HG03442 (cell line): ENCODE data around the gene YAF2.
"Not testable (repeated sequence)": the region's sequence is repeated elsewhere in the genome, so short reads cannot be mapped to it uniquely, and the experiment has no call there.

Experiments used
- ATAC-seq: cut with Tn5 transposase; IDR thresholded peaks from one replicate; pipeline ENCODE4 v1.9.1; 2021; ENCODE audit warnings: mild to moderate bottlenecking, moderate library complexity; ENCODE audit not compliant: unreplicated experiment

YAF2 gene

DNA sequence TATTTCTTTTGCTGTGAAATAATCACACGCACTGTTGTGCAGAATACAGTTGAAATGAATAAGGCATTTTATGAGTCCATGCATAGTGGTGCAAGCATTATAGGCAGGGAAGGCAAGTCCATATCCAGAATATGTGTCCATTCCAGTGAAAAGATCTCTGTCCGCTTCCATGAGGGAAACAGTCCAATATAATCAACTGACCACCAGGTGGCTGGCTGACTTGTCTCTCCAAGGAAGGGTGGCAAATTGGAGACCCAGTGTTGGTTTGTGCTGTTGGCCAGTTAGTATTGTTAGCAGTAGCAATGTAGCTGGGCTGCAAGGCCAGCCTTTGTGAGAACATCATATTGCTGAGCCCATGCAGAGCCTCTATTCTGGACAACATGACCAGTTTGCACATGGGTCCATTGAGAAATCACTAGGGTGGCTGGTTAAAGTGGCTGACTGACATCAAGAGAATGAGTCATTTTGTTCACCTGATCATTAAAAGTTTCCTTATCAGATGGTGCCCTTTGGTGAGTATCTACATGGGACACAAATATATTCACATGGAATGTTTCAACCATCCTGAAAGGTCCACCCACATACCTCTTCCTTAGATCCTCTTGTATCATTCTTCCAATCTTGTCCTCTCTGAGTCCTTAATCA is 17.3 kb upstream of the YAF2 start:
- ATAC-seq, result no peak

- not testable (repeated sequence) for ATAC-seq
Observed at GRCh38 chr12:42252645-42253044, 14.6 kb upstream of the YAF2 start.

GRCh38 chr12:42249033-42249432 is 11.0 kb upstream of the YAF2 start:
- ATAC-seq, result not testable (repeated sequence)

DNA sequence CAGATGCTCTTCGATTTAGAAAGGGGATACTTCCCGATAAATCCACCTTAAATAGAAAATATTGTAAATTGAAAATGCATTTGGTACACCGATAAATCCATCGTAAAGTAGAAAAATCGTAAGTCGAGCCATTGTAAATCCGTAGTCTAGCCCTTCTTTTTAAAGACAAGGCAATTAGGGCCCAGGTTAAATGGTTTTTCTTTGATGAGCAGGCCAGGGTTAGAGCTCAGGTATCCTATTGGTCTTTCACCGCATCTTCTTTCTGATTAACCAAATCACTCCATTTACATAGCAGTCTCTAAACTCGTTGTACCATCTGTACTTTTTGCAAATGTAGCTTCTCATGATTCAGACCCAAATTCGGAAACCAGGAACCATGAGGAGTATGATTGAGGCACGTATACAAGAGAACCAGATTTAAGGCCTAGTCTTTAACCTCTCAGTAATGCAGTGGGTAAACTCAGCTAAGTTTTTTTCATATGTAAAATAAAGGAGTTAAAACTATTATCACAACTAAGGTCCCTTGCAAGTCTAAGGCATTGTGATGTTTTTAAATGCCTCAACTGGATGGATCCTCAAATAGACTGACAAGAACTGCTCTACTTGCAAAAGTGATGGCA is 2.2 kb upstream of the YAF2 start:
- ATAC-seq, result no peak

DNA sequence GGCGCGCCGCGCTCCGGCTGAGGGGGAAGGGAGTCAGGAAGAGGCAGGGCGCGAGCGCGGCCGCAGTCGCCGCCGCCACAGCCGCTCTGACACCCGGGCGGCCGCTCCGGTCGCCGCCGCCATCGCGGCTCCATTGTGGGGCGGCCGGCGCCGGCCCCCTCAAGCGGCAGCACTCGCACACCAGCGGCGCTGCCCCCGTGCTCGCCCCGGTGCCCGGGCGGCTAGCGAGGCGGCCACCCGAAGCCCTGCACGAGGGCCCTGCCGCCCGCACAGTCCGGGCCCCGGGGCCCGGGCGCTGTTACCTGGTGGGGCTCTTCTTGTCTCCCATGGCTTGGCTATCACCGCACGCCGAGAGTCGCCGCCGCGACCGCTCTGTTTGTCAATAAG is 202 bp downstream of the YAF2 start:
- peak; percentile 22 for ATAC-seq

DNA sequence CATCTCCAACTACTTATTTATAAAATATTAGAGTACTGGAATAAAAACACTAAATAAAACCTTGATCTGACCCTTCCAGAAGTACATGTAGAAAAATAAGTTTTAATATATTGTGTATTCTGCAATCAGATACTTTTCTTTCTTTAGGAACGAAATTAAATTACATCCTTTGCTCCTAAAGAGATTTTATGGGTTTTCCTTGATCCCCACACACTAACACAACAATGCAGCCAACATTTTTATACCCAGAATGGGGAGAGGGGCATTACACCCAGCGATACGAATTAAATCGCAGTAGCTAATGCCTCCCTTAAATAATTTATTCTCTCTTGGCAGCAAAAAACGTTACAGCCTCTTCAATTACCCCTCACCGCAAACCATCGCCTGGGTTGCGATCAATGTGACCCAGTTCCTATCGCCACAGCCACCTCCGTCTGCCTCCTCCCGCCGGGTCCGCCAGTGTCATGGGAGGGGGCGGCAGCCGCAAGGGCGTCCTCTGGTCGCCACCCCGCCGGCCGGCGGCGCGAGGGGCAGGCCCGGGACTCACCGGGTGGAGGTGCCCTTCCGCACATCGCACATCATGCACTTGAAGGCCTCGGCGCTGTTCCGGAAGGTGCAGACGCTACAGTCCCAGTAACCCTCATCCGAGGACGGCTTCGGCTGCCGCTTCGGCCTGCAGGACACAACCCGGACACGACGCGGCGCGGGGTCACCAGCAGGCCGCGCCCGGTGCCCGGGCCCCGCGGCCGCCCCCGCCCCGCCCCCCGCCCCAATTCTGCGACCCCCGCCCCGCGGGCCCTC is 796 bp downstream of the YAF2 start:
- ATAC-seq, result peak; percentile 75

DNA sequence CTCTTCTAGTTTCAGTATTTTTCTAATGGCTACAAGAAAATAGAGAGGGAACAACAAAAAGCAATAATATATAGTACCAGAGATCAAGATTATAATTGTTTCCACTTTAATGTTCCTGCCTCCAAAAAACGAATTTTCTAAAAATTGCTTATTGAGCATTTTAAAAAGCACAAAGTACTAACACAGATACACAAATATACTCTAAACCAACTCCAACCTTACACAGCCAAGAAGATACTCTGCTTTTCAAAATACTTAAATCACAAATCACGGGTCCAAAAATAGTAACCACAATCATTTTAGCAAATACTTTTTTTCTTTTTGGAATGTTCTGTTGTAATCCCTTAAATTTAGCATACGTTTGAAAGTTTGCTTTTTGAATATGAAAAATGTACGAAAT is 2.0 kb downstream of the YAF2 start:
- no peak for ATAC-seq

DNA sequence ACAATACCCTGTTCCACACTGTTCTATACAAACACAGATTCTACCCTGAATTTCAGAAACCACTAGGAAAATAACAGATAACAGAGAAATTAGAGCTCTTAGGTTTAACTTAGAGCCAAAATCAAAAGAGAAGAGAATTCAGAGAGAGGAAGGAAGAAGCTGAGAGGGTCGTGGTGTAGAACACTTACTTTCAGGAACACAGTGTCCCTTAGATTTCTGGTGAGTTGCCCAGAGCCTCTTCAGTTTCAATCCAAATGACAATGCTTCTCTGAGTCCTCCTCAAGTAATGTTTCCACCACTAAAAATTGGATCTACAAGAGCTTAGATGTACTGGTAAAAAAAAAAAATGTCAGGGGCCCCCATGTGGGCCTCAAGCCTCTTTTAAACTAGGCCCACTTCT is 2.6 kb downstream of the YAF2 start:
- no peak for ATAC-seq

GRCh38 chr12:42234970-42235369 is 3.1 kb downstream of the YAF2 start:
- ATAC-seq, result no peak

- ATAC-seq, result not testable (repeated sequence)
Observed at GRCh38 chr12:42227525-42227924, 10.5 kb downstream of the YAF2 start.

- ATAC-seq, result not testable (repeated sequence)
Observed at GRCh38 chr12:42224501-42224900, 13.5 kb downstream of the YAF2 start.

- no peak for ATAC-seq
Observed at GRCh38 chr12:42222724-42223123, 15.3 kb downstream of the YAF2 start.

- no peak for ATAC-seq
Observed at GRCh38 chr12:42221726-42222125, 16.3 kb downstream of the YAF2 start.

DNA sequence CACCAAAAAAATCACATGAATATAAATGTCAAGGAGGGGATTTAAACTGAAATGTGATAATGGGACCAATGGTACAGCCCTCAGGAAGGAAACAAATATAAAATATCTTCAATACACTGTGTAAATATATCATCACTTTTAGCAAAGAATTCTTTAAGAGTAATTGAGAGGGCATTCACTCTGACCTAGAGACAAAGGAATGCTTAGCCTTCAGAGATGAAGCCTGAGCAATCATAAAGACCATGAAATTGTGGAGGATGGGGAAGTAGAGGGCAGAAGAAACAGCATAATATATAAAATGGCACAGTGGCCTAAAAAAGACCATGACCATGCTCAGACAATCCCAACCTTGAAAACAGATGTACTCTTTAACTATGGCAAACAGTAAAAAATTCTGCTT is 20.4 kb downstream of the YAF2 start:
- ATAC-seq, result no peak

GRCh38 chr12:42216737-42217136 is 21.3 kb downstream of the YAF2 start:
- ATAC-seq, result no peak

DNA sequence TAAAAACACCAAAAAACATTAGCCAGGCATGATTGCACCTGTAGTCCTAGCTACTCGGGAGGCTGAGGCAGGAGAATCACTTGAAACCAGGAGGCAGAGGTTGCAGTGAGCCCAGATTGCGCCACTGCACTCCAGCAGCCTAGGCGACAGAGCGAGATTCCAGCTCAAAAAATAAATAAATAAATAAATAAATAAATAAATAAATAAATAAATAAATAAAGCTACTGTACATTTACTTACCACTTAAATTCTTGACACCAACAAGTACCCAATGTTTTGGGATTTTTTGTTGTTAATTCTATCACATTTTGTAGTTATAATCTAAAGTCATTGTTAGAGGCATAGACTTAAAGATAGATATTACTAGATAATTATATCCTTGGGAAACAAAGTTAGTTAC is 22.3 kb downstream of the YAF2 start:
- not testable (repeated sequence) for ATAC-seq

GRCh38 chr12:42213954-42214426 is 24.1 kb downstream of the YAF2 start:
- no peak for ATAC-seq

- no peak for ATAC-seq
Observed at GRCh38 chr12:42213023-42213422, 25.0 kb downstream of the YAF2 start.

GRCh38 chr12:42208574-42208973 is 29.5 kb downstream of the YAF2 start:
- no peak for ATAC-seq

DNA sequence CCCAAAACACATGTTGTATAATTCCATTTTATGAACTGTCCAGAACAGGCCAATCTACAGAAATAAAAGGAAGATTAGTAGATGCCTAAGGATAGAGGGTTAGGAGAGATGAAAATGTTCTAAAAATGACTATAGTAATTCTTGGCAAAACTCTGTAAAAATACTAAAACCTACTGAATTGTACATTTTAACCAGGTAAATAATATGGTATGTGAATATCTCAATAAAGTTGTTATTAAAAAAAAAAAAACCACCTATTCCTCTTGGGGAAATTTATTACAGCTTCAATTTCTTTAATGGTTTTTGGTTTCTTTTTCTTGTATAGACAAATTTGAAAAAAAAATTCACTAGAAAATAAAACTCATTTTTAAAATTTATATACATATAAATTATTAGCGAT is 33.2 kb downstream of the YAF2 start:
- no peak for ATAC-seq

- no peak for ATAC-seq
Observed at GRCh38 chr12:42204362-42204761, 33.7 kb downstream of the YAF2 start.

GRCh38 chr12:42201063-42201462 is 37.0 kb downstream of the YAF2 start:
- no peak for ATAC-seq
